Choroid plexus epithelial cell (primary cell): Measurements from ENCODE around the gene EPS15.
A peak's percentile ranks its signal among the peaks of the same experiment; 100 is the strongest.
"Not testable (repeated sequence)": the region's sequence is repeated elsewhere in the genome, so short reads cannot be mapped to it uniquely, and the experiment has no call there.

ENCODE experiments used
- DNase-seq: peaks from one replicate; pipeline ENCODE4 v3.0.0-alpha.2; 2010; ENCODE audit warnings: low read depth
- H3K4me3 ChIP-seq: 2 replicates; pipeline ENCODE4 v1.5.1; 2011; ENCODE audit warnings: low read depth, mild to moderate bottlenecking, control low read depth, low read length, moderate library complexity
- CTCF ChIP-seq: conservative IDR thresholded peaks from 2 replicates; pipeline ENCODE4 v1.5.1; 2011; ENCODE audit warnings: low read depth, mild to moderate bottlenecking, control low read depth, inconsistent platforms, low read length, moderate library complexity

Gene EPS15

DNA sequence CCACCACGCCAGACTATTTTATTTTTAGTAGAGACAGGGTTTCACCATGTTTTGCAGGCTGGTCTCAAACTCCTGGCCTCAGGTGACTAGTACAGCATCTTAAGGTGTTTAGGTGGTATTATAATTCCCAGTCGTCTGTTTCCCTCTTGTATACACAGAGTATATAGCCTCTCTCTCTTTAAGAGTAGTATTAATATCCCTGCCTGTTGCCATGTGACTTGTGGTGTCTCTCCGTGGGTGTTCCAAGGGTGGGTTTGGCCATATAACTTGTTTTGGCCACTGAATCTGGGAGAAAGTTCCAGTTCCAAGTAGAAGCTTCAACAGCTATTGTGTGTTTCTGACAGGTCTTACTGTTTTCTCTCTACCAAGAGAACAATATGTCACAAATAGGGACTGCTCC is 29.6 kb downstream of the EPS15 start:
- H3K4me3 ChIP-seq, result no peak overlapping the region
- no peak for TF ChIP-seq CTCF
- DNase-seq, result no peak

- H3K4me3 ChIP-seq, result no peak overlapping the region
- DNase-seq, result peak; percentile 42
- TF ChIP-seq CTCF, result no peak
Measured at GRCh38 chr1:51488372-51489050, 30.6 kb downstream of the EPS15 start.

DNA sequence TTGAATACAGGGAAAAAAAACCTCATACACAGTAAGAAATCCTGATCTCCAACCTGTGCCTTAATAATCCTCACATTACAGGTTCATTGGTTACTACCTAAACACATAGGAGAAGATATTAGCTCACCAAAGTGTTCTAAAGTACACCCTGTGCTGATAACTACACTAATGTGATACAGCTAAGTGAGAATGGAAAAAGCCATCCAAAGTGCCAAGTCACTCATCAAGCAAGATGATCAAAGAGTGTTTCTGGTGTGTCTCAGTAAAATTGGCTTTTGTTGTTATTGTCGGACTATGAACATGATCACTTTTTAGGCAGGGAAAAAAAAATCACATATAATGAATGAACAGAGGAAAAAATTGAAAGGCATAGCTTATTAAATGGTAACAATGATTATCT is 31.4 kb downstream of the EPS15 start:
- no peak for DNase-seq
- TF ChIP-seq CTCF, result no peak
- H3K4me3 ChIP-seq, result no peak overlapping the region

- DNase-seq, result peak; percentile 60
Measured at GRCh38 chr1:51484591-51484990, 34.5 kb downstream of the EPS15 start.

DNA sequence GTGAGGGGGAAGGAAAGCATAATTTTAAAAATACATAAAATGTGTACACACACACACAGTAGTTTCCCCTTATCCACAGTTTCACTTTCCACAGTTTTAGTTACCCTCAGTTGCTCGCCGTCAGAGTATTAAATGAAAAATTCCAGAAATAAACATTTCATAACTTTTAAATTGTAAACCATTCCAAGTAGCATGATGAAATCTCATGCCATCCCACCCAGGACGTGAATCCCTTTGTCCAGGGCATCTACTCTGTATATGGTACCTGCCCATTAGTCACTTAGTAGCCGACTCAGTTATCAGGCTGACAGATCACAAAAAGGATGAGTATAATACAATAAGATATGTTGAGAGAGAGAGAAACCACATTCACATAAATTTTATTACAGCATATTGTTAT is 36.2 kb downstream of the EPS15 start:
- no peak overlapping the region for H3K4me3 ChIP-seq
- no peak for DNase-seq
- TF ChIP-seq CTCF, result no peak

More at GRCh38 chr1:51484591-51484990, 34.5 kb downstream of the EPS15 start:
- TF ChIP-seq CTCF, result no peak
- no peak overlapping the region for H3K4me3 ChIP-seq

- DNase-seq, result not testable (repeated sequence)
Measured at GRCh38 chr1:51474832-51475620, 44.0 kb downstream of the EPS15 start.

GRCh38 chr1:51473331-51474115 is 45.5 kb downstream of the EPS15 start:
- H3K4me3 ChIP-seq, result no peak overlapping the region
- no peak for TF ChIP-seq CTCF
- DNase-seq, result no peak

More at GRCh38 chr1:51474832-51475620, 44.0 kb downstream of the EPS15 start:
- not testable (repeated sequence) for H3K4me3 ChIP-seq
